ENCODE data around the gene MIPOL1. TPM values are rescaled to one million over a fixed set of nuclear protein-coding genes. Genes with fewer than 3 reads are reported as not detected.

MIPOL1 gene
- total and polyA plus RNA-seq, 2 experiments from 2014 or later, result 16.6 to 24.8 TPM

DNA sequence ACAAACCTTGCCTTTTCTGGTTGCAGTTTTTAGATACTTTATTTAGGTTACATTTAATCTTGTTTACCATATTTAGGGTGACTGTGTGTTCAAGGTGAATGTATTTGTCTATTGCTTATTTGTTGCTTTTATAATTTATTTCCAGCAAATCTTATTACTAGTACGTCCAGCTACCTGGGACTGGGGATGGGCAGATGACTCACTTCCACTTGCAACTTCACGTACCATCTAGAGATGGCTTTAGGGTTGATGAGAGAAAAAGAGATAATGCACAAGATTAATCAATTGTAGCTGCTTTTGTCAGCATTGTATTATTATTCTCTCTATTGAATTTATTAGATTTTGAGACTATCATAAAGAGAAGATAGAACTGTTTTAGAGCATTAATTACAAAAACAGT, 5.1 kb downstream of the MIPOL1 start:
- Histone ChIP-seq H2AFZ (no peak overlapping the region), H4K20me1 (replicated peaks; ENCODE audit: insufficient read depth) (peaks cover 11% of the 10 kb centered on the region; the same call in 1 of the 2 replicates), H3K36me3 (ENCODE audit: insufficient read depth) (peaks cover 9% of the 10 kb centered on the region), H3K79me2 (replicated peaks; ENCODE audit: insufficient read depth) (peaks cover 86% of the 10 kb centered on the region), H3K9me2 (ENCODE audit: insufficient read depth) (no peaks in the 10 kb centered on the region), H3K4me2 (no peak overlapping the region), H3K27ac (ENCODE audit: low read depth) (no peak overlapping the region), H3F3A (replicated peaks; ENCODE audit: low read depth) (no peaks in the 10 kb centered on the region), H3K4me1 (ENCODE audit: insufficient read depth) (peaks cover 26% of the 10 kb centered on the region), H3K4me3 (no peak overlapping the region), H3K27me3 (ENCODE audit: insufficient read depth) (no peaks in the 10 kb centered on the region)
- Mint-ChIP-seq H3K36me3 (ENCODE audit: low read depth) (peaks cover 40% of the 10 kb centered on the region), H3K9me3 (peaks cover 39% of the 10 kb centered on the region), H3K4me1 (peaks cover 14% of the 10 kb centered on the region; the same call in 2 of the 3 replicates), H3K27ac (no peak overlapping the region), H3K27me3 (ENCODE audit: insufficient read depth, low read depth, poor library complexity) (peaks cover 4% of the 10 kb centered on the region), H3K4me3 (no peak overlapping the region)
- DNase-seq (ENCODE audit: low spot score) (no peak), ATAC-seq (no peak)
- TF ChIP-seq, protein P1, sequence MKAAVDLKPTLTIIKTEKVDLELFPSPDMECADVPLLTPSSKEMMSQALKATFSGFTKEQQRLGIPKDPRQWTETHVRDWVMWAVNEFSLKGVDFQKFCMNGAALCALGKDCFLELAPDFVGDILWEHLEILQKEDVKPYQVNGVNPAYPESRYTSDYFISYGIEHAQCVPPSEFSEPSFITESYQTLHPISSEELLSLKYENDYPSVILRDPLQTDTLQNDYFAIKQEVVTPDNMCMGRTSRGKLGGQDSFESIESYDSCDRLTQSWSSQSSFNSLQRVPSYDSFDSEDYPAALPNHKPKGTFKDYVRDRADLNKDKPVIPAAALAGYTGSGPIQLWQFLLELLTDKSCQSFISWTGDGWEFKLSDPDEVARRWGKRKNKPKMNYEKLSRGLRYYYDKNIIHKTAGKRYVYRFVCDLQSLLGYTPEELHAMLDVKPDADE (IDR thresholded peaks at IDR 0.05), result no peak
- TF ChIP-seq EZH2phosphoT487 (IDR thresholded peaks at IDR 0.05; ENCODE audit: unreplicated experiment) (no peak), ZNF331 (CRISPR knock-in tag; IDR thresholded peaks at IDR 0.05; ENCODE audit: low read depth) (no peak), JUNB (IDR thresholded peaks at IDR 0.05; ENCODE audit: unreplicated experiment) (no peak), STAT1 (IDR thresholded peaks at IDR 0.05; ENCODE audit: unreplicated experiment) (no peak), EZH2 (IDR thresholded peaks at IDR 0.05; ENCODE audit: low read depth, unreplicated experiment) (no peak), NANOG (IDR thresholded peaks at IDR 0.05; ENCODE audit: borderline replicate concordance) (no peak), CREB1 (CRISPR knock-in tag; IDR thresholded peaks at IDR 0.05; ENCODE audit: low read depth) (no peak), ZNF114 (CRISPR knock-in tag; IDR thresholded peaks at IDR 0.05) (no peak)
- TF ChIP-seq, protein P2, sequence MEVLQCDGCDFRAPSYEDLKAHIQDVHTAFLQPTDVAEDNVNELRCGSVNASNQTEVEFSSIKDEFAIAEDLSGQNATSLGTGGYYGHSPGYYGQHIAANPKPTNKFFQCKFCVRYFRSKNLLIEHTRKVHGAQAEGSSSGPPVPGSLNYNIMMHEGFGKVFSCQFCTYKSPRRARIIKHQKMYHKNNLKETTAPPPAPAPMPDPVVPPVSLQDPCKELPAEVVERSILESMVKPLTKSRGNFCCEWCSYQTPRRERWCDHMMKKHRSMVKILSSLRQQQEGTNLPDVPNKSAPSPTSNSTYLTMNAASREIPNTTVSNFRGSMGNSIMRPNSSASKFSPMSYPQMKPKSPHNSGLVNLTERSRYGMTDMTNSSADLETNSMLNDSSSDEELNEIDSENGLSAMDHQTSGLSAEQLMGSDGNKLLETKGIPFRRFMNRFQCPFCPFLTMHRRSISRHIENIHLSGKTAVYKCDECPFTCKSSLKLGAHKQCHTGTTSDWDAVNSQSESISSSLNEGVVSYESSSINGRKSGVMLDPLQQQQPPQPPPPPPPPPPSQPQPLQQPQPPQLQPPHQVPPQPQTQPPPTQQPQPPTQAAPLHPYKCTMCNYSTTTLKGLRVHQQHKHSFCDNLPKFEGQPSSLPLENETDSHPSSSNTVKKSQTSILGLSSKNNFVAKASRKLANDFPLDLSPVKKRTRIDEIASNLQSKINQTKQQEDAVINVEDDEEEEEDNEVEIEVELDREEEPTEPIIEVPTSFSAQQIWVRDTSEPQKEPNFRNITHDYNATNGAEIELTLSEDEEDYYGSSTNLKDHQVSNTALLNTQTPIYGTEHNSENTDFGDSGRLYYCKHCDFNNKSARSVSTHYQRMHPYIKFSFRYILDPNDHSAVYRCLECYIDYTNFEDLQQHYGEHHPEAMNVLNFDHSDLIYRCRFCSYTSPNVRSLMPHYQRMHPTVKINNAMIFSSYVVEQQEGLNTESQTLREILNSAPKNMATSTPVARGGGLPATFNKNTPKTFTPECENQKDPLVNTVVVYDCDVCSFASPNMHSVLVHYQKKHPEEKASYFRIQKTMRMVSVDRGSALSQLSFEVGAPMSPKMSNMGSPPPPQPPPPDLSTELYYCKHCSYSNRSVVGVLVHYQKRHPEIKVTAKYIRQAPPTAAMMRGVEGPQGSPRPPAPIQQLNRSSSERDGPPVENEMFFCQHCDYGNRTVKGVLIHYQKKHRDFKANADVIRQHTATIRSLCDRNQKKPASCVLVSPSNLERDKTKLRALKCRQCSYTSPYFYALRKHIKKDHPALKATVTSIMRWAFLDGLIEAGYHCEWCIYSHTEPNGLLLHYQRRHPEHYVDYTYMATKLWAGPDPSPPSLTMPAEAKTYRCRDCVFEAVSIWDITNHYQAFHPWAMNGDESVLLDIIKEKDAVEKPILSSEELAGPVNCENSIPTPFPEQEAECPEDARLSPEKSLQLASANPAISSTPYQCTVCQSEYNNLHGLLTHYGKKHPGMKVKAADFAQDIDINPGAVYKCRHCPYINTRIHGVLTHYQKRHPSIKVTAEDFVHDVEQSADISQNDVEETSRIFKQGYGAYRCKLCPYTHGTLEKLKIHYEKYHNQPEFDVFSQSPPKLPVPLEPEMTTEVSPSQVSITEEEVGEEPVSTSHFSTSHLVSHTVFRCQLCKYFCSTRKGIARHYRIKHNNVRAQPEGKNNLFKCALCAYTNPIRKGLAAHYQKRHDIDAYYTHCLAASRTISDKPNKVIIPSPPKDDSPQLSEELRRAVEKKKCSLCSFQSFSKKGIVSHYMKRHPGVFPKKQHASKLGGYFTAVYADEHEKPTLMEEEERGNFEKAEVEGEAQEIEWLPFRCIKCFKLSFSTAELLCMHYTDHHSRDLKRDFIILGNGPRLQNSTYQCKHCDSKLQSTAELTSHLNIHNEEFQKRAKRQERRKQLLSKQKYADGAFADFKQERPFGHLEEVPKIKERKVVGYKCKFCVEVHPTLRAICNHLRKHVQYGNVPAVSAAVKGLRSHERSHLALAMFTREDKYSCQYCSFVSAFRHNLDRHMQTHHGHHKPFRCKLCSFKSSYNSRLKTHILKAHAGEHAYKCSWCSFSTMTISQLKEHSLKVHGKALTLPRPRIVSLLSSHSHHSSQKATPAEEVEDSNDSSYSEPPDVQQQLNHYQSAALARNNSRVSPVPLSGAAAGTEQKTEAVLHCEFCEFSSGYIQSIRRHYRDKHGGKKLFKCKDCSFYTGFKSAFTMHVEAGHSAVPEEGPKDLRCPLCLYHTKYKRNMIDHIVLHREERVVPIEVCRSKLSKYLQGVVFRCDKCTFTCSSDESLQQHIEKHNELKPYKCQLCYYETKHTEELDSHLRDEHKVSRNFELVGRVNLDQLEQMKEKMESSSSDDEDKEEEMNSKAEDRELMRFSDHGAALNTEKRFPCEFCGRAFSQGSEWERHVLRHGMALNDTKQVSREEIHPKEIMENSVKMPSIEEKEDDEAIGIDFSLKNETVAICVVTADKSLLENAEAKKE (CRISPR knock-in tag; IDR thresholded peaks at IDR 0.05), result no peak
- TF ChIP-seq, protein P3, sequence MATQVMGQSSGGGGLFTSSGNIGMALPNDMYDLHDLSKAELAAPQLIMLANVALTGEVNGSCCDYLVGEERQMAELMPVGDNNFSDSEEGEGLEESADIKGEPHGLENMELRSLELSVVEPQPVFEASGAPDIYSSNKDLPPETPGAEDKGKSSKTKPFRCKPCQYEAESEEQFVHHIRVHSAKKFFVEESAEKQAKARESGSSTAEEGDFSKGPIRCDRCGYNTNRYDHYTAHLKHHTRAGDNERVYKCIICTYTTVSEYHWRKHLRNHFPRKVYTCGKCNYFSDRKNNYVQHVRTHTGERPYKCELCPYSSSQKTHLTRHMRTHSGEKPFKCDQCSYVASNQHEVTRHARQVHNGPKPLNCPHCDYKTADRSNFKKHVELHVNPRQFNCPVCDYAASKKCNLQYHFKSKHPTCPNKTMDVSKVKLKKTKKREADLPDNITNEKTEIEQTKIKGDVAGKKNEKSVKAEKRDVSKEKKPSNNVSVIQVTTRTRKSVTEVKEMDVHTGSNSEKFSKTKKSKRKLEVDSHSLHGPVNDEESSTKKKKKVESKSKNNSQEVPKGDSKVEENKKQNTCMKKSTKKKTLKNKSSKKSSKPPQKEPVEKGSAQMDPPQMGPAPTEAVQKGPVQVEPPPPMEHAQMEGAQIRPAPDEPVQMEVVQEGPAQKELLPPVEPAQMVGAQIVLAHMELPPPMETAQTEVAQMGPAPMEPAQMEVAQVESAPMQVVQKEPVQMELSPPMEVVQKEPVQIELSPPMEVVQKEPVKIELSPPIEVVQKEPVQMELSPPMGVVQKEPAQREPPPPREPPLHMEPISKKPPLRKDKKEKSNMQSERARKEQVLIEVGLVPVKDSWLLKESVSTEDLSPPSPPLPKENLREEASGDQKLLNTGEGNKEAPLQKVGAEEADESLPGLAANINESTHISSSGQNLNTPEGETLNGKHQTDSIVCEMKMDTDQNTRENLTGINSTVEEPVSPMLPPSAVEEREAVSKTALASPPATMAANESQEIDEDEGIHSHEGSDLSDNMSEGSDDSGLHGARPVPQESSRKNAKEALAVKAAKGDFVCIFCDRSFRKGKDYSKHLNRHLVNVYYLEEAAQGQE (IDR thresholded peaks at IDR 0.05; ENCODE audit: unreplicated experiment), result no peak
- TF ChIP-seq, protein P4, sequence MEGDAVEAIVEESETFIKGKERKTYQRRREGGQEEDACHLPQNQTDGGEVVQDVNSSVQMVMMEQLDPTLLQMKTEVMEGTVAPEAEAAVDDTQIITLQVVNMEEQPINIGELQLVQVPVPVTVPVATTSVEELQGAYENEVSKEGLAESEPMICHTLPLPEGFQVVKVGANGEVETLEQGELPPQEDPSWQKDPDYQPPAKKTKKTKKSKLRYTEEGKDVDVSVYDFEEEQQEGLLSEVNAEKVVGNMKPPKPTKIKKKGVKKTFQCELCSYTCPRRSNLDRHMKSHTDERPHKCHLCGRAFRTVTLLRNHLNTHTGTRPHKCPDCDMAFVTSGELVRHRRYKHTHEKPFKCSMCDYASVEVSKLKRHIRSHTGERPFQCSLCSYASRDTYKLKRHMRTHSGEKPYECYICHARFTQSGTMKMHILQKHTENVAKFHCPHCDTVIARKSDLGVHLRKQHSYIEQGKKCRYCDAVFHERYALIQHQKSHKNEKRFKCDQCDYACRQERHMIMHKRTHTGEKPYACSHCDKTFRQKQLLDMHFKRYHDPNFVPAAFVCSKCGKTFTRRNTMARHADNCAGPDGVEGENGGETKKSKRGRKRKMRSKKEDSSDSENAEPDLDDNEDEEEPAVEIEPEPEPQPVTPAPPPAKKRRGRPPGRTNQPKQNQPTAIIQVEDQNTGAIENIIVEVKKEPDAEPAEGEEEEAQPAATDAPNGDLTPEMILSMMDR (conservative IDR thresholded peaks at IDR 0.05; ENCODE audit: low read depth in 2 of 2), result no peak

Measured in GM23338 (cell line).